ENCODE results near the gene ARMC2.

The ARMC2 gene

GRCh38 chr6:108869876-108870275, 21.7 kb downstream of the ARMC2 start:
- no peak overlapping the region for H3K27ac ChIP-seq
- TF ChIP-seq FOXP2 (optimal IDR thresholded peaks at IDR 0.05; ENCODE audit: control extremely low read depth, extremely low read length, insufficient read depth) (no peak), EZH2 (IDR thresholded peaks at IDR 0.05) (no peak), POLR2AphosphoS5 (IDR thresholded peaks at IDR 0.05; ENCODE audit: borderline replicate concordance, low read depth, low read length) (no peak)
- no peaks in the 10 kb centered on the region for H3K9me3 ChIP-seq (ENCODE audit: low read depth, low read length)
- H3K9ac ChIP-seq (ENCODE audit: insufficient read length) = no peak overlapping the region
- H3K4me3 ChIP-seq = no peak overlapping the region
- peaks cover 20% of the 10 kb centered on the region for H3K36me3 ChIP-seq (ENCODE audit: insufficient read depth, low read length)
- no peak for DNase-seq (ENCODE audit: low read depth, low spot score)

GRCh38 chr6:108870357-108870756, 22.1 kb downstream of the ARMC2 start:
- Histone ChIP-seq H3K9ac (ENCODE audit: insufficient read length) (no peak overlapping the region), H3K9me3 (ENCODE audit: low read depth, low read length) (no peaks in the 10 kb centered on the region), H3K4me3 (no peak overlapping the region), H3K36me3 (ENCODE audit: insufficient read depth, low read length) (peaks cover 20% of the 10 kb centered on the region), H3K27ac (no peak overlapping the region)
- no peak for DNase-seq (ENCODE audit: low read depth, low spot score)
- no peak for TF ChIP-seq POLR2AphosphoS5 (IDR thresholded peaks at IDR 0.05; ENCODE audit: borderline replicate concordance, low read depth, low read length)
- no peak for TF ChIP-seq EZH2 (IDR thresholded peaks at IDR 0.05)
- no peak for TF ChIP-seq FOXP2 (optimal IDR thresholded peaks at IDR 0.05; ENCODE audit: control extremely low read depth, extremely low read length, insufficient read depth)

GRCh38 chr6:108872141-108872557, 23.9 kb downstream of the ARMC2 start:
- no peak overlapping the region for H3K27ac ChIP-seq
- no peak overlapping the region for H3K4me3 ChIP-seq
- DNase-seq (ENCODE audit: low read depth, low spot score) = no peak
- no peak overlapping the region for H3K9ac ChIP-seq (ENCODE audit: insufficient read length)
- peaks cover 9% of the 10 kb centered on the region for H3K36me3 ChIP-seq (ENCODE audit: insufficient read depth, low read length)
- no peak for TF ChIP-seq FOXP2 (optimal IDR thresholded peaks at IDR 0.05; ENCODE audit: control extremely low read depth, extremely low read length, insufficient read depth)
- H3K9me3 ChIP-seq (ENCODE audit: low read depth, low read length) = no peaks in the 10 kb centered on the region

GRCh38 chr6:108872575-108872974, 24.4 kb downstream of the ARMC2 start:
- Histone ChIP-seq H3K4me3 (no peak overlapping the region), H3K9me3 (ENCODE audit: low read depth, low read length) (no peaks in the 10 kb centered on the region), H3K27ac (peak overlapping the region; percentile 57), H3K9ac (ENCODE audit: insufficient read length) (no peak overlapping the region), H3K36me3 (ENCODE audit: insufficient read depth, low read length) (peaks cover 7% of the 10 kb centered on the region)
- no peak for TF ChIP-seq FOXP2 (optimal IDR thresholded peaks at IDR 0.05; ENCODE audit: control extremely low read depth, extremely low read length, insufficient read depth)
- TF ChIP-seq POLR2AphosphoS5 (IDR thresholded peaks at IDR 0.05; ENCODE audit: borderline replicate concordance, low read depth, low read length) = no peak
- TF ChIP-seq EZH2 (IDR thresholded peaks at IDR 0.05) = no peak
- no peak for DNase-seq (ENCODE audit: low read depth, low spot score)

- Histone ChIP-seq H3K4me3 (no peak overlapping the region), H3K36me3 (ENCODE audit: insufficient read depth, low read length) (peaks cover 10% of the 10 kb centered on the region), H3K9me3 (ENCODE audit: low read depth, low read length) (no peaks in the 10 kb centered on the region), H3K27ac (peak overlapping the region; percentile 28; the same call in 1 of the 2 replicates), H3K9ac (ENCODE audit: insufficient read length) (no peak overlapping the region)
- TF ChIP-seq POLR2AphosphoS5 (IDR thresholded peaks at IDR 0.05; ENCODE audit: borderline replicate concordance, low read depth, low read length) = no peak
- TF ChIP-seq FOXP2 (optimal IDR thresholded peaks at IDR 0.05; ENCODE audit: control extremely low read depth, extremely low read length, insufficient read depth) = no peak
- no peak for TF ChIP-seq EZH2 (IDR thresholded peaks at IDR 0.05)
- DNase-seq (ENCODE audit: low read depth, low spot score) = no peak
Measured at GRCh38 chr6:108873251-108873650, 25.0 kb downstream of the ARMC2 start.

GRCh38 chr6:108873971-108874370, 25.7 kb downstream of the ARMC2 start:
- TF ChIP-seq FOXP2 (optimal IDR thresholded peaks at IDR 0.05; ENCODE audit: control extremely low read depth, extremely low read length, insufficient read depth) = no peak
- TF ChIP-seq EZH2 (IDR thresholded peaks at IDR 0.05) = no peak
- TF ChIP-seq POLR2AphosphoS5 (IDR thresholded peaks at IDR 0.05; ENCODE audit: borderline replicate concordance, low read depth, low read length) = no peak
- peaks cover 17% of the 10 kb centered on the region for H3K36me3 ChIP-seq (ENCODE audit: insufficient read depth, low read length)
- no peak for DNase-seq (ENCODE audit: low read depth, low spot score)
- H3K9ac ChIP-seq (ENCODE audit: insufficient read length) = no peak overlapping the region
- H3K27ac ChIP-seq = no peak overlapping the region
- no peak overlapping the region for H3K4me3 ChIP-seq
- no peaks in the 10 kb centered on the region for H3K9me3 ChIP-seq (ENCODE audit: low read depth, low read length)

GRCh38 chr6:108874470-108875160, 26.4 kb downstream of the ARMC2 start:
- Histone ChIP-seq H3K36me3 (ENCODE audit: insufficient read depth, low read length) (peaks cover 19% of the 10 kb centered on the region), H3K27ac (no peak overlapping the region), H3K9ac (ENCODE audit: insufficient read length) (no peak overlapping the region), H3K4me3 (no peak overlapping the region), H3K9me3 (ENCODE audit: low read depth, low read length) (no peaks in the 10 kb centered on the region)
- no peak for TF ChIP-seq EZH2 (IDR thresholded peaks at IDR 0.05)
- no peak for TF ChIP-seq POLR2AphosphoS5 (IDR thresholded peaks at IDR 0.05; ENCODE audit: borderline replicate concordance, low read depth, low read length)
- TF ChIP-seq FOXP2 (optimal IDR thresholded peaks at IDR 0.05; ENCODE audit: control extremely low read depth, extremely low read length, insufficient read depth) = no peak
- no peak for DNase-seq (ENCODE audit: low read depth, low spot score)

GRCh38 chr6:108875161-108875555, 26.9 kb downstream of the ARMC2 start:
- Histone ChIP-seq H3K9ac (ENCODE audit: insufficient read length) (no peak overlapping the region), H3K4me3 (no peak overlapping the region), H3K27ac (no peak overlapping the region), H3K36me3 (ENCODE audit: insufficient read depth, low read length) (peaks cover 21% of the 10 kb centered on the region), H3K9me3 (ENCODE audit: low read depth, low read length) (no peaks in the 10 kb centered on the region)
- TF ChIP-seq EZH2 (IDR thresholded peaks at IDR 0.05) = no peak
- TF ChIP-seq FOXP2 (optimal IDR thresholded peaks at IDR 0.05; ENCODE audit: control extremely low read depth, extremely low read length, insufficient read depth) = no peak
- TF ChIP-seq POLR2AphosphoS5 (IDR thresholded peaks at IDR 0.05; ENCODE audit: borderline replicate concordance, low read depth, low read length) = no peak
- DNase-seq (ENCODE audit: low read depth, low spot score) = no peak
